SK-N-SH (cell line): ENCODE results near the gene TRH. TPM values are rescaled to one million over a fixed set of nuclear protein-coding genes. Genes with fewer than 3 reads are reported as not detected.

Source experiments
- CTCF ChIA-PET: fragments of 300-600, 350-600 bp; formaldehyde crosslinking; extraction: SDS; loops from one replicate; lab custom pipeline; 2021; lab: Yijun Ruan, JAX
- POLR2A ChIA-PET: fragments of 350-600 bp; sonication (Branson Sonifier 250); formaldehyde crosslinking; extraction: SDS; loops from one replicate; lab custom pipeline; 2020; ENCODE audit warnings: antibody characterized with exemption, inconsistent platforms; lab: Yijun Ruan, JAX
- DNase-seq: peaks from one replicate; pipeline ENCODE4 v3.0.0; 2012
- H2AFZ ChIP-seq: fragments of 200-600 bp; sonication (generic); 2 replicates; pipeline ENCODE4 v1.8.1; 2016; ENCODE audit warnings: antibody characterized with exemption, mild to moderate bottlenecking, low read depth
- H3F3A ChIP-seq: fragments of 200-600 bp; sonication (generic); replicated peaks from 2 replicates; pipeline ENCODE3; 2016; ENCODE audit warnings: antibody characterized with exemption, mild to moderate bottlenecking; ENCODE audit not compliant: insufficient read depth
- H3K27ac ChIP-seq, 2 experiments: fragments of 200-500 bp in 1 of 2; fragments of 200-600 bp in 1 of 2; sonication (Bioruptor generic) in 1 of 2; sonication (generic), shearing (Covaris generic) in 1 of 2; 2 replicates each; pipeline versions ENCODE4 v1.5.1 to v1.6.1; 2014 to 2016; ENCODE audit warnings: low read depth in 2 of 2, inconsistent platforms in 1 of 2, low read length in 1 of 2, mild to moderate bottlenecking in 1 of 2, mixed read lengths in 1 of 2
- H3K27me3 ChIP-seq: fragments of 200-600 bp; sonication (generic), shearing (Covaris generic); 2 replicates; pipeline ENCODE4 v1.6.1; 2016; ENCODE audit warnings: mixed run types; ENCODE audit not compliant: insufficient read depth
- H3K36me3 ChIP-seq, 2 experiments: fragments of 200-500 bp in 1 of 2; fragments of 200-600 bp in 1 of 2; sonication (Bioruptor generic) in 1 of 2; sonication (generic) in 1 of 2; replicated peaks in 1 of 2; 2 replicates each; pipeline versions ENCODE3 to v1.5.1; 2014 to 2016; ENCODE audit warnings: low read length in 1 of 2, mild to moderate bottlenecking in 1 of 2; ENCODE audit not compliant: insufficient read depth in 2 of 2, control insufficient read depth in 1 of 2
- H3K4me1 ChIP-seq, 2 experiments: fragments of 200-500 bp in 1 of 2; fragments of 200-600 bp in 1 of 2; sonication (Bioruptor generic) in 1 of 2; sonication (generic), shearing (Covaris generic) in 1 of 2; 2 replicates each; pipeline versions ENCODE4 v1.5.1 to v1.6.1; 2014 to 2016; ENCODE audit warnings: low read depth in 1 of 2, low read length in 1 of 2, mixed run types in 1 of 2; ENCODE audit not compliant: insufficient read depth in 2 of 2, control insufficient read depth in 1 of 2
- H3K4me2 ChIP-seq: fragments of 200-600 bp; sonication (generic), shearing (Covaris generic); 2 replicates; pipeline ENCODE4 v1.6.1; 2017; ENCODE audit warnings: mixed run types
- H3K4me3 ChIP-seq, 2 experiments: fragments of 200-500 bp in 1 of 2; fragments of 200-600 bp in 1 of 2; sonication (Bioruptor generic) in 1 of 2; sonication (generic), shearing (Covaris generic) in 1 of 2; 2 replicates each; pipeline versions ENCODE4 v1.5.1 to v1.8.1; 2014 to 2016; ENCODE audit warnings: low read depth in 2 of 2, inconsistent platforms in 1 of 2, low read length in 1 of 2, mild to moderate bottlenecking in 1 of 2, mixed read lengths in 1 of 2, moderate library complexity in 1 of 2
- H3K79me2 ChIP-seq: fragments of 200-600 bp; sonication (generic); 2 replicates; pipeline ENCODE4 v1.8.1; 2017; ENCODE audit warnings: mild to moderate bottlenecking; ENCODE audit not compliant: insufficient read depth
- H3K9ac ChIP-seq: fragments of 200-600 bp; sonication (generic); 2 replicates; pipeline ENCODE4 v1.6.1; 2017; ENCODE audit warnings: mixed run types
- H3K9me2 ChIP-seq: fragments of 200-600 bp; sonication (generic); 2 replicates; pipeline ENCODE4 v1.6.1; 2017; ENCODE audit warnings: mixed run types
- H3K9me3 ChIP-seq: fragments of 200-600 bp; sonication (generic); 2 replicates; pipeline ENCODE4 v1.6.1; 2017; ENCODE audit warnings: mixed run types, mild to moderate bottlenecking, moderate library complexity
- H4K20me1 ChIP-seq: fragments of 200-600 bp; sonication (generic); 2 replicates; pipeline ENCODE4 v1.6.1; 2017; ENCODE audit warnings: mild to moderate bottlenecking, mixed run types; ENCODE audit not compliant: insufficient read depth
- CTCF ChIP-seq: fragments of 200-600 bp; sonication (generic); IDR thresholded peaks from 2 replicates; pipeline ENCODE4 v1.6.1; 2017; ENCODE audit warnings: antibody characterized with exemption, mild to moderate bottlenecking, moderate library complexity
- GABPA ChIP-seq: IDR thresholded peaks from 2 replicates; pipeline ENCODE4 v1.4.0; 2012; ENCODE audit warnings: low read depth, mild to moderate bottlenecking
- GATA2 ChIP-seq: sonication (generic); formaldehyde crosslinking; IDR thresholded peaks from 2 replicates; pipeline ENCODE4 v1.5.0; 2020; ENCODE audit warnings: mild to moderate bottlenecking, missing genetic modification reagents
- JUND ChIP-seq: IDR thresholded peaks from 2 replicates; pipeline ENCODE4 v1.4.0; 2012
- MXI1 ChIP-seq: IDR thresholded peaks from 2 replicates; pipeline ENCODE4 v1.6.1; 2012; ENCODE audit warnings: mild to moderate bottlenecking, low read depth, low read length, improper control_type of control experiment
- NFIC ChIP-seq: IDR thresholded peaks from 2 replicates; pipeline ENCODE4 v1.4.0; 2012; ENCODE audit warnings: borderline replicate concordance
- POLR2AphosphoS5 ChIP-seq: IDR thresholded peaks from 2 replicates; pipeline ENCODE4 v1.6.1; 2012; ENCODE audit warnings: low read depth, low read length
- RAD21 ChIP-seq: IDR thresholded peaks from 2 replicates; pipeline ENCODE4 v1.6.1; 2012; ENCODE audit warnings: mild to moderate bottlenecking, low read length
- SMC3 ChIP-seq: IDR thresholded peaks from 2 replicates; pipeline ENCODE4 v1.6.1; 2012; ENCODE audit warnings: low read depth, low read length, improper control_type of control experiment
- TAF1 ChIP-seq: IDR thresholded peaks from 2 replicates; pipeline ENCODE4 v1.6.1; 2012; ENCODE audit warnings: low read depth, mild to moderate bottlenecking, low read length, moderate library complexity, borderline replicate concordance
- TCF12 ChIP-seq: IDR thresholded peaks from 2 replicates; pipeline ENCODE4 v1.4.0; 2012
- TEAD4 ChIP-seq: IDR thresholded peaks from 2 replicates; pipeline ENCODE4 v1.4.0; 2012; ENCODE audit warnings: mild to moderate bottlenecking, borderline replicate concordance; ENCODE audit not compliant: insufficient read depth
- USF1 ChIP-seq: IDR thresholded peaks from 2 replicates; pipeline ENCODE4 v1.4.0; 2012; ENCODE audit warnings: low read depth, borderline replicate concordance
- USF2 ChIP-seq: fragments of 150-350 bp; IDR thresholded peaks from 2 replicates; pipeline ENCODE4 v1.6.1; 2017; ENCODE audit warnings: antibody characterized with exemption, low read length, low read depth, borderline replicate concordance
- YY1 ChIP-seq: IDR thresholded peaks from 2 replicates; pipeline ENCODE4 v1.4.0; 2012; ENCODE audit warnings: low read depth, mild to moderate bottlenecking
- WGBS: methylation state at CpG from one replicate; pipeline ENCODE4 v1.1.6; 2017; ENCODE audit warnings: low lambda C conversion rate; 5-methylcytosine and 5-hydroxymethylcytosine counted together
- polyA plus RNA-seq, 3 experiments: library from polyadenylated mRNA; depleted of rRNA; stranded (reverse); fragments of >200 nt; gene quantifications; 2 replicates each; pipeline ENCODE4 v1.2.3, GENCODE V29; 2012
- TF ChIP-seq, protein P1 (sequence below): fragments of 150-350 bp; IDR thresholded peaks from 2 replicates; pipeline ENCODE4 v1.6.1; 2016; ENCODE audit warnings: mild to moderate bottlenecking, low read depth, low read length
- TF ChIP-seq, protein P2 (sequence below): IDR thresholded peaks from 2 replicates; pipeline ENCODE4 v1.4.0; 2012; ENCODE audit warnings: low read depth
- TF ChIP-seq, protein P3 (sequence below): IDR thresholded peaks from 2 replicates; pipeline ENCODE4 v1.6.1; 2012; ENCODE audit warnings: mild to moderate bottlenecking, low read depth, low read length, moderate library complexity

The TRH gene
- polyA plus RNA-seq, 1 of the 3 experiments (the other 2 are of a cell fraction), result not detected

- no peak overlapping the region for H3K27ac ChIP-seq
- no peak overlapping the region for H2AFZ ChIP-seq
- H3K27me3 ChIP-seq, result no peaks in the 10 kb centered on the region
- no peaks in the 10 kb centered on the region for H3K36me3 ChIP-seq
- no peak overlapping the region for H3K9ac ChIP-seq
- no peak overlapping the region for H3K4me2 ChIP-seq
- no peaks in the 10 kb centered on the region for H4K20me1 ChIP-seq
- H3F3A ChIP-seq, result no peaks in the 10 kb centered on the region
- H3K9me2 ChIP-seq, result no peaks in the 10 kb centered on the region
- no peak for TF ChIP-seq TEAD4
- no peak for TF ChIP-seq RAD21
- H3K4me1 ChIP-seq, result no peaks in the 10 kb centered on the region; a peak in 1 of 4 replicates
- H3K79me2 ChIP-seq, result no peaks in the 10 kb centered on the region
- no peak for DNase-seq
- CTCF ChIA-PET, result interaction anchor here (0.8 to 11.8 kb wide), 4 partner anchors 10 to 448 kb away, joined by 3 to 146 read pairs (median 4); no protein-coding TSS in a partner anchor
- 78% methylated on average over 7 of the region's 8 CpGs for WGBS
- POLR2A ChIA-PET, result no interaction called here
- H3K9me3 ChIP-seq, result no peaks in the 10 kb centered on the region
- no peak overlapping the region for H3K4me3 ChIP-seq
Observed at GRCh38 chr3:129938140-129938930, 36.2 kb upstream of the TRH start.

DNA sequence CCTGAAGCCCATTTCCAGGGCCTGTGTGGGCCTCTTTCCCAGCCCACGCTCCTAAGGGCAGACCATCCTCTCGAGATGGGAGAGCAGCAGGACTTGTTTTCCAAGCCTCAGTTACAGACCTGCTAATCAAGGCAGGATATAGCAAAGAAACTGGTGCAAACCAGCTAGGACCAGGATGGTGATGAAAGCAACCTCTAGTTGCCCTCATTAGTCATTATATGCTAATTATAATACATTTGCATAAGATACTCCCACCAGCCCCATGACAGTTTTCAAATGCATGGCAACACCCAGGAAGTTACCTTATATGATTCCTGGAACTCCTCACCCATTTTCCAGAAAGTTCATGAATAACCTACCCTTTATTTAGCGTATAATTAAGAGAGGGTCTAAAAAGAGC, 34.4 kb upstream of the TRH start:
- no peak overlapping the region for H3K27ac ChIP-seq
- no peak overlapping the region for H2AFZ ChIP-seq
- 60% methylated on average over 3 of the region's 3 CpGs for WGBS
- TF ChIP-seq, protein P1, sequence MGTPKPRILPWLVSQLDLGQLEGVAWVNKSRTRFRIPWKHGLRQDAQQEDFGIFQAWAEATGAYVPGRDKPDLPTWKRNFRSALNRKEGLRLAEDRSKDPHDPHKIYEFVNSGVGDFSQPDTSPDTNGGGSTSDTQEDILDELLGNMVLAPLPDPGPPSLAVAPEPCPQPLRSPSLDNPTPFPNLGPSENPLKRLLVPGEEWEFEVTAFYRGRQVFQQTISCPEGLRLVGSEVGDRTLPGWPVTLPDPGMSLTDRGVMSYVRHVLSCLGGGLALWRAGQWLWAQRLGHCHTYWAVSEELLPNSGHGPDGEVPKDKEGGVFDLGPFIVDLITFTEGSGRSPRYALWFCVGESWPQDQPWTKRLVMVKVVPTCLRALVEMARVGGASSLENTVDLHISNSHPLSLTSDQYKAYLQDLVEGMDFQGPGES, result no peak
- TF ChIP-seq JUND, result no peak
- no peak for TF ChIP-seq TAF1
- no peak for TF ChIP-seq TEAD4
- TF ChIP-seq NFIC, result no peak
- TF ChIP-seq USF2, result no peak
- no peak for TF ChIP-seq USF1
- TF ChIP-seq, protein P2, sequence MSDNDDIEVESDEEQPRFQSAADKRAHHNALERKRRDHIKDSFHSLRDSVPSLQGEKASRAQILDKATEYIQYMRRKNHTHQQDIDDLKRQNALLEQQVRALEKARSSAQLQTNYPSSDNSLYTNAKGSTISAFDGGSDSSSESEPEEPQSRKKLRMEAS, result no peak
- no peak for TF ChIP-seq POLR2AphosphoS5
- no peak for TF ChIP-seq TCF12
- TF ChIP-seq, protein P3, sequence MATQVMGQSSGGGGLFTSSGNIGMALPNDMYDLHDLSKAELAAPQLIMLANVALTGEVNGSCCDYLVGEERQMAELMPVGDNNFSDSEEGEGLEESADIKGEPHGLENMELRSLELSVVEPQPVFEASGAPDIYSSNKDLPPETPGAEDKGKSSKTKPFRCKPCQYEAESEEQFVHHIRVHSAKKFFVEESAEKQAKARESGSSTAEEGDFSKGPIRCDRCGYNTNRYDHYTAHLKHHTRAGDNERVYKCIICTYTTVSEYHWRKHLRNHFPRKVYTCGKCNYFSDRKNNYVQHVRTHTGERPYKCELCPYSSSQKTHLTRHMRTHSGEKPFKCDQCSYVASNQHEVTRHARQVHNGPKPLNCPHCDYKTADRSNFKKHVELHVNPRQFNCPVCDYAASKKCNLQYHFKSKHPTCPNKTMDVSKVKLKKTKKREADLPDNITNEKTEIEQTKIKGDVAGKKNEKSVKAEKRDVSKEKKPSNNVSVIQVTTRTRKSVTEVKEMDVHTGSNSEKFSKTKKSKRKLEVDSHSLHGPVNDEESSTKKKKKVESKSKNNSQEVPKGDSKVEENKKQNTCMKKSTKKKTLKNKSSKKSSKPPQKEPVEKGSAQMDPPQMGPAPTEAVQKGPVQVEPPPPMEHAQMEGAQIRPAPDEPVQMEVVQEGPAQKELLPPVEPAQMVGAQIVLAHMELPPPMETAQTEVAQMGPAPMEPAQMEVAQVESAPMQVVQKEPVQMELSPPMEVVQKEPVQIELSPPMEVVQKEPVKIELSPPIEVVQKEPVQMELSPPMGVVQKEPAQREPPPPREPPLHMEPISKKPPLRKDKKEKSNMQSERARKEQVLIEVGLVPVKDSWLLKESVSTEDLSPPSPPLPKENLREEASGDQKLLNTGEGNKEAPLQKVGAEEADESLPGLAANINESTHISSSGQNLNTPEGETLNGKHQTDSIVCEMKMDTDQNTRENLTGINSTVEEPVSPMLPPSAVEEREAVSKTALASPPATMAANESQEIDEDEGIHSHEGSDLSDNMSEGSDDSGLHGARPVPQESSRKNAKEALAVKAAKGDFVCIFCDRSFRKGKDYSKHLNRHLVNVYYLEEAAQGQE, result no peak
- TF ChIP-seq SMC3, result no peak
- TF ChIP-seq YY1, result no peak
- no peak for TF ChIP-seq MXI1
- no peak for TF ChIP-seq GABPA
- TF ChIP-seq CTCF, result no peak
- no peak for TF ChIP-seq GATA2 (CRISPR knock-in tag)
- no peak overlapping the region for H3K9ac ChIP-seq
- H3K4me1 ChIP-seq, result no peaks in the 10 kb centered on the region; a peak in 1 of 4 replicates
- H3K27me3 ChIP-seq, result no peaks in the 10 kb centered on the region; the same call in 1 of the 2 replicates
- H3K36me3 ChIP-seq, result no peaks in the 10 kb centered on the region
- no peak overlapping the region for H3K4me3 ChIP-seq
- no peaks in the 10 kb centered on the region for H4K20me1 ChIP-seq
- no peak for DNase-seq
- POLR2A ChIA-PET, result no interaction called here
- no peaks in the 10 kb centered on the region for H3K9me3 ChIP-seq
- H3F3A ChIP-seq, result no peaks in the 10 kb centered on the region
- no peak overlapping the region for H3K4me2 ChIP-seq
- CTCF ChIA-PET, result interaction anchor here (0.8 to 11.8 kb wide), 6 partner anchors 9 to 312 kb away, joined by 3 to 146 read pairs (median 16); no protein-coding TSS in a partner anchor
- no peaks in the 10 kb centered on the region for H3K79me2 ChIP-seq
- H3K9me2 ChIP-seq, result no peaks in the 10 kb centered on the region
